Coronary artery (tissue), 2 donors: ENCODE measurements around the gene ATP5MC3.

Source experiments
- DNase-seq: peaks from one replicate; pipeline ENCODE4 v3.0.0-alpha.2; 2017; ENCODE audit warnings: low spot score
- H3K27ac ChIP-seq, 2 donors: fragments of 200-600 bp; sonication (generic); one replicate each; pipeline ENCODE4 v1.5.1; 2016 to 2019
- H3K4me3 ChIP-seq: fragments of 200-600 bp; sonication (generic); 2 replicates; pipeline ENCODE4 v1.5.1; 2016; ENCODE audit warnings: mild to moderate bottlenecking, moderate library complexity
- CTCF ChIP-seq: fragments of 200-600 bp; sonication (generic); IDR thresholded peaks from one replicate; pipeline ENCODE4 v1.5.1; 2019; ENCODE audit warnings: antibody characterized with exemption

ATP5MC3 gene

GRCh38 chr2:175140332-175140731 lies 41.2 kb downstream of the ATP5MC3 start:
- Histone ChIP-seq H3K4me3 (no peak overlapping the region), H3K27ac (no peak overlapping the region)
- DNase-seq: no peak
- no peak for TF ChIP-seq CTCF

GRCh38 chr2:175137793-175138192 lies 43.7 kb downstream of the ATP5MC3 start:
- no peak for TF ChIP-seq CTCF
- Histone ChIP-seq H3K27ac (no peak overlapping the region), H3K4me3 (no peak overlapping the region)
- no peak for DNase-seq

- H3K27ac ChIP-seq: no peak overlapping the region
- TF ChIP-seq CTCF: no peak
Measured at GRCh38 chr2:175136334-175137215, 44.9 kb downstream of the ATP5MC3 start.

GRCh38 chr2:175135862-175136261 lies 45.6 kb downstream of the ATP5MC3 start:
- DNase-seq: no peak
- no peak overlapping the region for H3K4me3 ChIP-seq
- H3K27ac ChIP-seq: no peak overlapping the region
- TF ChIP-seq CTCF: no peak

More at GRCh38 chr2:175136334-175137215, 44.9 kb downstream of the ATP5MC3 start:
- no peak for DNase-seq
- H3K4me3 ChIP-seq: no peak overlapping the region

GRCh38 chr2:175135177-175135576 lies 46.3 kb downstream of the ATP5MC3 start:
- Histone ChIP-seq H3K4me3 (no peak overlapping the region), H3K27ac (no peak overlapping the region)
- TF ChIP-seq CTCF: no peak

GRCh38 chr2:175131252-175131651 lies 50.3 kb downstream of the ATP5MC3 start:
- no peak for DNase-seq
- no peak overlapping the region for H3K4me3 ChIP-seq
- TF ChIP-seq CTCF: no peak
- no peak overlapping the region for H3K27ac ChIP-seq

More at GRCh38 chr2:175135177-175135576, 46.3 kb downstream of the ATP5MC3 start:
- DNase-seq: no peak

GRCh38 chr2:175126661-175127060 lies 54.8 kb downstream of the ATP5MC3 start:
- TF ChIP-seq CTCF: no peak
- DNase-seq: no peak
- Histone ChIP-seq H3K27ac (no peak overlapping the region), H3K4me3 (no peak overlapping the region)
